A673 (cell line): ENCODE measurements around the gene SGCB.

ENCODE experiments used
- CTCF ChIP-seq: fragments of 300-800, 200-600 bp; sonication (generic); conservative IDR thresholded peaks from 2 replicates; pipeline ENCODE4 v1.5.1; 2017; ENCODE audit warnings: low read depth, mild to moderate bottlenecking, antibody characterized with exemption, low read length, moderate library complexity, mixed read lengths
- EZH2 ChIP-seq: fragments of 200-600 bp; sonication (generic); IDR thresholded peaks from 2 replicates; pipeline ENCODE4 v1.6.1; 2017; ENCODE audit warnings: borderline replicate concordance, low read depth, mild to moderate bottlenecking, mixed read lengths, antibody characterized with exemption, low read length; ENCODE audit not compliant: poor library complexity, severe bottlenecking

DNA sequence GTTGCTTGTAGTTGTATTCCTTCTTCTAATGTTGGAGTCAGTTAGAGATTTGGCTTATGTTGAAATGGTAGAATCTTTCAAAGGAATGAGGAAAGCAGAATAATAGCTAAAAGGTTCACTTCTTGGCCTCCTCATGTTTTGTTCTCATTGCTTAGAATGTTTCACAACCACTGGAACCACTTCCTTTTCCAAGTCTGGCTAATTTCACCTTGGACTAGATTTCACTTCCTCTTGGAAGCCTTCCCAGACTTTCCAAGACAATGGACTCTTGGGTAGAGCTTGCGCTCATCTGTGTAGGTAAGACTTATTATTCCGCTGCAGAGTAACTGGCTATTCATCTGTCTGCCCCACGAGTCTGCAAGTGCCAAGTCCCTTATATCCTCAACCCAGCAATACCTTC, 21.3 kb upstream of the SGCB start:
- no peak for TF ChIP-seq CTCF
- no peak for TF ChIP-seq EZH2
